Pancreas (tissue), 10 donors: Measurements from ENCODE around the gene FAM184B. TPM values are rescaled to one million over a fixed set of nuclear protein-coding genes. Genes with fewer than 3 reads are reported as not detected.

ENCODE experiments used
- ATAC-seq, 4 donors: fragments of 200-7000 bp; cut with Tn5 transposase; one replicate each; pipeline versions ENCODE4 v1.8.0 to v1.9.1; 2020; ENCODE audit warnings: mild to moderate bottlenecking in 4 of 4, moderate library complexity in 4 of 4
- DNase-seq, 6 donors: peaks; one replicate each; pipeline ENCODE4 v3.0.0-alpha.2; 2020
- FAIRE-seq: peaks from 2 replicates; lab custom pipeline; 2012; peaks lifted over from hg19 to GRCh38; lab: Jason Lieb, UNC
- H3K27ac ChIP-seq, 4 donors: fragments of 200-600 bp; sonication (generic); 1 replicate in 3 of 4; 2 replicates in 1 of 4; pipeline versions ENCODE4 v1.5.0 to v1.8.0; 2020
- H3K27me3 ChIP-seq, 4 donors: fragments of 200-600 bp; one replicate each; pipeline ENCODE4 v1.8.0; 2021
- H3K36me3 ChIP-seq, 3 donors: fragments of 200-600 bp; sonication (generic) in 1 of 3; one replicate each; pipeline versions ENCODE4 v1.5.0 to v1.8.0; 2020 to 2021
- H3K4me1 ChIP-seq, 3 donors: fragments of 200-600 bp; one replicate each; pipeline ENCODE4 v1.8.0; 2021
- H3K4me3 ChIP-seq, 4 donors: fragments of 200-600 bp; sonication (generic) in 2 of 4; one replicate each; pipeline versions ENCODE4 v1.5.0 to v1.8.0; 2020 to 2021
- H3K9me3 ChIP-seq, 4 donors: fragments of 200-600 bp; one replicate each; pipeline ENCODE4 v1.8.0; 2021
- CTCF ChIP-seq, 4 donors: fragments of 200-600 bp; sonication (generic) in 3 of 4; IDR thresholded peaks; one replicate each; pipeline versions ENCODE4 v1.5.0 to v1.8.0; 2021; ENCODE audit warnings: antibody characterized with exemption in 4 of 4
- WGBS, 2 donors: extraction: QIAGEN DNeasy Blood & Tissue Kit; methylation state at CpG; one replicate each; pipeline ENCODE4 v1.1.7; 2013; 5-methylcytosine and 5-hydroxymethylcytosine counted together
- intact Hi-C, 3 donors: fragments of 100-400 bp; cut with DNase I; formaldehyde crosslinking; loops; one replicate each; pipeline versions ENCODE4 v1.11.1 to v1.14.2; 2022
- polyA plus RNA-seq, 2 donors: library from polyadenylated mRNA; stranded (reverse); fragments of 200-250 nt; gene quantifications; one replicate each; pipeline ENCODE4 v1.2.3, GENCODE V29; 2013
- total RNA-seq, 6 donors: library from RNA; stranded (reverse); fragmentation: NEBNext Ultra II Directional in 4 of 6; extraction: Animal tissue kit (Norgen Biotek cat#: 25700) in 4 of 6; gene quantifications; one replicate each; pipeline versions ENCODE4 v1.2.1 to v1.2.4, GENCODE V29; 2021 to 2023
- donor health status: healthy with polysubstance abuse.
- donor health status: DM: no; HTN: no; CAD: no; lungs with moderate emphysema.
- donor health status: DM: no; HTN: no; CAD: no.
- donor health status: control.
- donor health status: control.
- donor health status: Bipolar disorder and iron deficiency.
- donor health status: DM: yes; HTN: yes; CAD: no.
- donor health status: DM: no; HTN: no; CAD: no.
- donor health status: DM: no; HTN: no; CAD: no.
- donor health status: DM: yes; HTN: yes; CAD: no.

The FAM184B gene
- total and polyA plus RNA-seq, 8 donors, result 0.04 to 0.07 TPM; not detected in 6

GRCh38 chr4:17765514-17766286 lies 15.7 kb downstream of the FAM184B start:
- H3K36me3 ChIP-seq, result no peaks in the 10 kb centered on the region
- no peak for TF ChIP-seq CTCF (IDR thresholded peaks at IDR 0.05)
- no peaks in the 10 kb centered on the region for H3K4me1 ChIP-seq
- ATAC-seq, result no peak
- H3K27me3 ChIP-seq, result no peaks in the 10 kb centered on the region
- no peak for DNase-seq
- no peak for FAIRE-seq
- H3K4me3 ChIP-seq, result no peak overlapping the region
- H3K27ac ChIP-seq, result no peak overlapping the region
- intact Hi-C loops, result no loop called here
- 83 to 89% methylated on average over 11 of the region's 11 CpGs for WGBS, 2 donors
- H3K9me3 ChIP-seq, result no peaks in the 10 kb centered on the region

DNA sequence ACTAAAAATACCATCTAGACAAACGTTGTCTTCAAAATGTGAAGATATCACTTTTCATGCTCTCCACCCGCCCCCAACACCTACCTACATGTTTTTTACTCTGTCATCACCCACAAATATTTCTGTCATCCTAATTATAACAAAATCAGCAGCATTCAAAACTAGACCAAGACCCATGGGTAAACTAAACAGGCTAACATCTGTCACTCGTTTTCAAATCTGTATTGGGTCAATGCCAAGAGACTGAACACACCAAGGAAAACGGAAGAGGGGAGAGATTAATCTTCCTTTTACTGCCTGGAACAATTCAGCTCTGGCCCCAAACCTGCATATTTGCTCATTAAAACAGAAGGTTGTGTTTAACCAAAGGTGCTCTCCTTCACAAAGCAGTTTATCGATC lies 17.5 kb downstream of the FAM184B start:
- TF ChIP-seq CTCF (IDR thresholded peaks at IDR 0.05), result no peak
- FAIRE-seq, result no peak
- no peak for ATAC-seq
- Histone ChIP-seq H3K4me1 (no peaks in the 10 kb centered on the region), H3K36me3 (no peaks in the 10 kb centered on the region), H3K27me3 (no peaks in the 10 kb centered on the region), H3K27ac (no peak overlapping the region), H3K4me3 (no peak overlapping the region), H3K9me3 (no peaks in the 10 kb centered on the region)
- WGBS, 2 donors, result 33 to 34% methylated on average over 5 of the region's 5 CpGs
- intact Hi-C loops, result no loop called here
- no peak for DNase-seq

- Histone ChIP-seq H3K4me3 (no peak overlapping the region), H3K27me3 (no peaks in the 10 kb centered on the region), H3K4me1 (no peaks in the 10 kb centered on the region), H3K27ac (no peak overlapping the region), H3K36me3 (no peaks in the 10 kb centered on the region), H3K9me3 (no peaks in the 10 kb centered on the region)
- FAIRE-seq (no peak), DNase-seq (no peak), ATAC-seq (no peak)
- intact Hi-C loops, result no loop called here
- no peak for TF ChIP-seq CTCF (IDR thresholded peaks at IDR 0.05)
- WGBS, 2 donors, result 58 to 63% methylated on average over 3 of the region's 3 CpGs
Measured at GRCh38 chr4:17763416-17763815, 18.0 kb downstream of the FAM184B start.

- H3K27ac ChIP-seq, result no peak overlapping the region
- TF ChIP-seq CTCF (IDR thresholded peaks at IDR 0.05), result no peak
- no peaks in the 10 kb centered on the region for H3K36me3 ChIP-seq
- ATAC-seq (no peak), FAIRE-seq (no peak), DNase-seq (no peak)
- no peak overlapping the region for H3K4me3 ChIP-seq
- no peaks in the 10 kb centered on the region for H3K9me3 ChIP-seq
- intact Hi-C loops, result no loop called here
- H3K27me3 ChIP-seq, result no peaks in the 10 kb centered on the region
- no peaks in the 10 kb centered on the region for H3K4me1 ChIP-seq
- WGBS, 2 donors, result 78 to 86% methylated on average over 1 of the region's 1 CpG
Measured at GRCh38 chr4:17762726-17763125, 18.7 kb downstream of the FAM184B start.

- Histone ChIP-seq H3K27me3 (no peaks in the 10 kb centered on the region), H3K4me3 (no peak overlapping the region), H3K9me3 (no peaks in the 10 kb centered on the region), H3K27ac (no peak overlapping the region), H3K4me1 (no peaks in the 10 kb centered on the region), H3K36me3 (no peaks in the 10 kb centered on the region)
- DNase-seq (no peak), ATAC-seq (no peak), FAIRE-seq (no peak)
- 40 to 50% methylated on average over 1 of the region's 1 CpG for WGBS, 2 donors
- TF ChIP-seq CTCF (IDR thresholded peaks at IDR 0.05), result no peak
- intact Hi-C loops, result no loop called here
Measured at GRCh38 chr4:17761062-17761461, 20.4 kb downstream of the FAM184B start.
